H1 (cell line): ENCODE data around the gene HACD2. TPM values are rescaled to one million over a fixed set of nuclear protein-coding genes. Genes with fewer than 3 reads are reported as not detected.

Experiments
- ATF2 ChIP-seq: IDR thresholded peaks from 2 replicates; pipeline ENCODE4 v1.6.1; 2012; ENCODE audit warnings: low read length, inconsistent platforms
- USF2 ChIP-seq: IDR thresholded peaks from 2 replicates; pipeline ENCODE4 v1.6.1; 2011; ENCODE audit warnings: low read length, improper control_type of control experiment
- ZNF274 ChIP-seq: IDR thresholded peaks from 2 replicates; pipeline ENCODE4 v1.7.0; 2012; ENCODE audit warnings: low read length, borderline replicate concordance; ENCODE audit errors: extremely low read depth
- polyA plus RNA-seq, 7 experiments: library from polyadenylated mRNA; depleted of rRNA in 3 of 7; stranded (reverse) in 5 of 7; unstranded in 2 of 7; fragments of >200 nt in 5 of 7; fragments of 200-250 nt in 2 of 7; gene quantifications; 1 replicate in 5 of 7; 2 replicates in 1 of 7; 4 replicates in 1 of 7; pipeline versions ENCODE4 v1.2.1 to v1.2.3, GENCODE V29; 2011 to 2013; ENCODE audit warnings: missing spikeins in 2 of 7, mixed read lengths in 2 of 7
- total RNA-seq: library from RNA; stranded (reverse); fragmentation: NEBNext Ultra II Directional; extraction: Animal tissue kit (Norgen Biotek cat#: 25700); gene quantifications from 2 replicates; pipeline ENCODE4 v1.2.1, GENCODE V29; 2021

The HACD2 gene
- total and polyA plus RNA-seq, 2 of the 8 experiments (the other 6 are each of a cell fraction or from before 2014, with no cell fraction given) = 24.9 to 31.2 TPM

- no peak for TF ChIP-seq USF2
- TF ChIP-seq ATF2 = no peak
- TF ChIP-seq ZNF274 = no peak
These were observed 92.8 kb downstream of the HACD2 start (continued) for GRCh38 chr3:123491966-123492587.
